ENCODE data around the gene NPAS3.

The NPAS3 gene

DNA sequence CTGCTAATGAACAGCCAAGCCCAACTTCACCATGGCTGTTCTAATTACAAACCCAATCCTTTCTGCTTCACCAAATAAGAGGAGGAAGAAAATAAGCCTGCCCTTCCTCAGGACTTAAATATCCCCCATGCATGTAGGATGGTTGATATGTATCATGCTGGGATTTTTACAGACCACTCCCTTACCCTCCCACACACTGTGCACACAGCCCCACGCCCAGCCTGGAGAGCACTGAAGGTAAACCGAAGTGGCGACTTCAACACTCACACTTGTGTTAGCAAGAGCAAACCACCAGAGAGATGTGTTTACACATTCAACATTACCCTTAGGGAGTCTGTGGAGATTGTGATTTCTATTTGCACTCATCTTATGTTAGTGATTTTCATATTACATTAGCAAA, 771.0 kb downstream of the NPAS3 start:
- H3K9ac ChIP-seq (ENCODE audit: low read depth, low read length, poor library complexity, severe bottlenecking) = no peak overlapping the region

GRCh38 chr14:33710273-33710672, 771.6 kb downstream of the NPAS3 start:
- H3F3A ChIP-seq (ENCODE audit: low read depth) = no peaks in the 10 kb centered on the region
- no peaks in the 10 kb centered on the region for H3K27me3 ChIP-seq (ENCODE audit: insufficient read depth, low read length, poor library complexity, severe bottlenecking)
- no peaks in the 10 kb centered on the region for H3K4me1 ChIP-seq (ENCODE audit: insufficient read depth, low read length, poor library complexity, severe bottlenecking)
- H4K20me1 ChIP-seq (ENCODE audit: insufficient read depth, low read length, poor library complexity, severe bottlenecking) = no peaks in the 10 kb centered on the region
- no peaks in the 10 kb centered on the region for H3K36me3 ChIP-seq (ENCODE audit: insufficient read depth, low read length)
- H3K79me2 ChIP-seq (ENCODE audit: insufficient read depth, low read length) = no peaks in the 10 kb centered on the region
- H3K9me2 ChIP-seq (replicated peaks; ENCODE audit: low read depth, low read length) = no peaks in the 10 kb centered on the region
- H3K4me3 ChIP-seq (ENCODE audit: low read length, poor library complexity, severe bottlenecking) = no peak overlapping the region
- H2AFZ ChIP-seq (ENCODE audit: low read length) = no peak overlapping the region
- no peaks in the 10 kb centered on the region for H3K9me3 ChIP-seq (ENCODE audit: insufficient read depth, low read depth, low read length)
- TF ChIP-seq CTCF (conservative IDR thresholded peaks at IDR 0.05; ENCODE audit: low read length) = no peak
- TF ChIP-seq EZH2phosphoT487 (IDR thresholded peaks at IDR 0.05; ENCODE audit: borderline replicate concordance) = no peak
- no peak overlapping the region for H3K9ac ChIP-seq (ENCODE audit: low read depth, low read length, poor library complexity, severe bottlenecking)
- H3K4me2 ChIP-seq (ENCODE audit: low read depth, low read length, poor library complexity, severe bottlenecking) = no peak overlapping the region

More for the DNA sequence above, 771.0 kb downstream of the NPAS3 start:
- H3K27me3 ChIP-seq (ENCODE audit: insufficient read depth, low read length, poor library complexity, severe bottlenecking) = no peaks in the 10 kb centered on the region
- H2AFZ ChIP-seq (ENCODE audit: low read length) = no peak overlapping the region
- H4K20me1 ChIP-seq (ENCODE audit: insufficient read depth, low read length, poor library complexity, severe bottlenecking) = no peaks in the 10 kb centered on the region
- H3K4me1 ChIP-seq (ENCODE audit: insufficient read depth, low read length, poor library complexity, severe bottlenecking) = no peaks in the 10 kb centered on the region
- TF ChIP-seq EZH2phosphoT487 (IDR thresholded peaks at IDR 0.05; ENCODE audit: borderline replicate concordance) = no peak
- TF ChIP-seq CTCF (conservative IDR thresholded peaks at IDR 0.05; ENCODE audit: low read length) = no peak
- no peaks in the 10 kb centered on the region for H3F3A ChIP-seq (ENCODE audit: low read depth)
- no peaks in the 10 kb centered on the region for H3K9me2 ChIP-seq (replicated peaks; ENCODE audit: low read depth, low read length)
- no peaks in the 10 kb centered on the region for H3K9me3 ChIP-seq (ENCODE audit: insufficient read depth, low read depth, low read length)
- no peak overlapping the region for H3K4me2 ChIP-seq (ENCODE audit: low read depth, low read length, poor library complexity, severe bottlenecking)
- no peaks in the 10 kb centered on the region for H3K79me2 ChIP-seq (ENCODE audit: insufficient read depth, low read length)
- no peaks in the 10 kb centered on the region for H3K36me3 ChIP-seq (ENCODE audit: insufficient read depth, low read length)
- H3K4me3 ChIP-seq (ENCODE audit: low read length, poor library complexity, severe bottlenecking) = no peak overlapping the region

DNA sequence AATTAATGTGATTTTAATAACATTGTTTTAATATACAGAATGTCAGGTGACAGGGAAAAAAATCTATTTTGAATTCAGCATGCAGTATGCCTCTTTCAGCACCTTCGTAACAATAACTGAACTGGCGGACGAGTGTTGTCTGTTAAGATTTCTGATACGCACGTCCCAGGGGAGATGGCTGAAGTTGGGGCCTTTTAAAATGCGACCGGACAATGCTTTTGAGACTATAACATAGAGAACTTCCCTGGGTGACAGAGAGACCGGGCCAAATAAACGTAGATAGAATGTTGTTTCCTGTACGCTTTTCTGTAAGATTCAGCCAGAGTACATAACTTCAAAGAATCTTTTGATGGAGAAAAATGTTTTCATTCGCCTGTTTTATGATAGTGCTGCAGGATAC, 772.5 kb downstream of the NPAS3 start:
- no peak overlapping the region for H3K9ac ChIP-seq (ENCODE audit: low read depth, low read length, poor library complexity, severe bottlenecking)
- H3K9me2 ChIP-seq (replicated peaks; ENCODE audit: low read depth, low read length) = no peaks in the 10 kb centered on the region
- H3K79me2 ChIP-seq (ENCODE audit: insufficient read depth, low read length) = no peaks in the 10 kb centered on the region
- no peak for TF ChIP-seq EZH2phosphoT487 (IDR thresholded peaks at IDR 0.05; ENCODE audit: borderline replicate concordance)
- no peak for TF ChIP-seq CTCF (conservative IDR thresholded peaks at IDR 0.05; ENCODE audit: low read length)
- H3K36me3 ChIP-seq (ENCODE audit: insufficient read depth, low read length) = no peaks in the 10 kb centered on the region
- H3K4me3 ChIP-seq (ENCODE audit: low read length, poor library complexity, severe bottlenecking) = no peak overlapping the region
- no peaks in the 10 kb centered on the region for H3K27me3 ChIP-seq (ENCODE audit: insufficient read depth, low read length, poor library complexity, severe bottlenecking)
- H3K4me1 ChIP-seq (ENCODE audit: insufficient read depth, low read length, poor library complexity, severe bottlenecking) = no peaks in the 10 kb centered on the region
- no peaks in the 10 kb centered on the region for H3K9me3 ChIP-seq (ENCODE audit: insufficient read depth, low read depth, low read length)
- H4K20me1 ChIP-seq (ENCODE audit: insufficient read depth, low read length, poor library complexity, severe bottlenecking) = no peaks in the 10 kb centered on the region
- H3K4me2 ChIP-seq (ENCODE audit: low read depth, low read length, poor library complexity, severe bottlenecking) = no peak overlapping the region
- no peak overlapping the region for H2AFZ ChIP-seq (ENCODE audit: low read length)
- no peaks in the 10 kb centered on the region for H3F3A ChIP-seq (ENCODE audit: low read depth)

Data from Loucy (cell line).